Measurements from ENCODE around the gene BCL2L12.

Gene BCL2L12

DNA sequence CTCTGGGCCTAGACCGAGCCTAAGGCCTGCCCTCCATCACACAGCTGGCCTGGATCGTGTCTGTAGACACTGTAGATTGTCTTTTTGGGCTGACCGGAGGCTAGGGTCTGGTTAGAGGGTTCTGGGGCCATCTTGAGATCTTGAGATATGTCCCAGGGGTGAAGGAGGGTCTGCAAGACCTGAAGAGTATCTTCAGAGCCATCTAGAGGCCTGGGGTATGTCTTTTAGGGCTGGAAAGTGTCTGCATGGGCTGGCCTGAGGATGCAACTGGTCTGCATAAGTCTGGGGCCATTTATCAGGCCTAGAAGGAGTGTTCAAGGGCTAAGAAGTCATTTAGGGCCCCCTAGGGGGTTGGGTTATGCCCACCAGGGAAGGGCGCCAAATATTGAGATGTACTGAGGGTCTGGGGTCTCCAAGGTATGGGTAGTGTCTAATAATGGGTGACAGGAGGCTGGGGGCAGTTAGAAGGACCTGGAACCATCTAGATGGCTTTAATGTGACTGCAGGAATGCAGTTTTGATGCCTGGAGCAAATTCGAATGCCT lies 23.2 kb upstream of the BCL2L12 start:
- DNase-seq: no peak

- DNase-seq: no peak
Observed at GRCh38 chr19:49643466-49643865, 22.3 kb upstream of the BCL2L12 start.

DNA sequence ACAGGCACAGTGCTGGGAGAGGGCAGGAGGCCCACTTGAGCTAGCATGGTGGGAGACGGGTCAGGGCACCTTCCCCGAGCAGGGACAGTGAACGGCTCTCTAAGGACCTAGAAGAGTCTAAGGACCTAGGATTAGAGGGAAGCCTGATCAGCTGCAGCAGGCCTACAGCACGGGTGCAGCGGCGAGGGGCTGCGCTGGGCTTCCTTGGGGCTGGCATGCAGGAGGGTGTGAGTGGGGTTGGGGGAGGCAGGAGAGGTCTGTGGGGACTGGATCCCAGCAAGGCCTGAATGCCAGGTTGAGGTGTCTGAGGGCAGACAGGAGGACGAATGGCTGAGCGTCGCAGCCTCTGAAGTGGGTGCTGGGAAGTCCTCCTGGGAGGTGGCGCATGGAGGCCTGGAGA lies 20.1 kb upstream of the BCL2L12 start:
- no peak for DNase-seq

GRCh38 chr19:49645995-49646394 lies 19.7 kb upstream of the BCL2L12 start:
- DNase-seq: no peak

- DNase-seq: no peak
Observed at GRCh38 chr19:49646586-49646985, 19.1 kb upstream of the BCL2L12 start.

DNA sequence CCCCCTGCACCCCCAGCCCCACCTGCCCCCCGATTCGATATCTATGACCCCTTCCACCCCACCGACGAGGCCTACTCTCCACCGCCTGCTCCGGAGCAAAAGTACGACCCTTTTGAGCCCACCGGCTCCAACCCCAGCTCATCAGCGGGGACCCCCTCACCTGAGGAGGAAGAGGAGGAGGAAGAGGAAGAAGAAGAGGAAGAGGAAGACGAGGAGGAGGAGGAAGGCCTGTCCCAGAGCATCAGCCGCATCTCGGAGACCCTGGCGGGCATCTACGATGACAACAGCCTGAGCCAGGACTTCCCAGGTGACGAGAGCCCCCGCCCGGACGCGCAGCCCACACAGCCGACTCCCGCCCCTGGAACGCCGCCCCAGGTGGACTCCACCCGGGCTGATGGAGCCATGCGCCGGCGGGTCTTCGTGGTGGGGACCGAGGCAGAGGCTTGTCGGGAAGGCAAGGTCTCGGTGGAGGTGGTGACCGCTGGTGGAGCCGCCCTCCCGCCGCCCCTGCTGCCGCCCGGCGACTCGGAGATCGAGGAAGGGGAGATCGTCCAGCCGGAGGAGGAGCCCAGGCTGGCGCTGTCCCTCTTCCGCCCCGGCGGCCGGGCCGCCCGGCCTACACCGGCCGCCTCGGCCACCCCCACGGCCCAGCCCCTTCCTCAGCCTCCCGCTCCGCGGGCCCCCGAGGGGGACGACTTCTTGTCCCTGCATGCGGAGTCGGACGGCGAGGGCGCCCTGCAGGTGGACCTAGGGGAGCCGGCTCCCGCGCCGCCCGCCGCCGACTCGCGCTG lies 14.5 kb upstream of the BCL2L12 start:
- no peak for DNase-seq

GRCh38 chr19:49651820-49652550 lies 13.7 kb upstream of the BCL2L12 start:
- DNase-seq: no peak

DNA sequence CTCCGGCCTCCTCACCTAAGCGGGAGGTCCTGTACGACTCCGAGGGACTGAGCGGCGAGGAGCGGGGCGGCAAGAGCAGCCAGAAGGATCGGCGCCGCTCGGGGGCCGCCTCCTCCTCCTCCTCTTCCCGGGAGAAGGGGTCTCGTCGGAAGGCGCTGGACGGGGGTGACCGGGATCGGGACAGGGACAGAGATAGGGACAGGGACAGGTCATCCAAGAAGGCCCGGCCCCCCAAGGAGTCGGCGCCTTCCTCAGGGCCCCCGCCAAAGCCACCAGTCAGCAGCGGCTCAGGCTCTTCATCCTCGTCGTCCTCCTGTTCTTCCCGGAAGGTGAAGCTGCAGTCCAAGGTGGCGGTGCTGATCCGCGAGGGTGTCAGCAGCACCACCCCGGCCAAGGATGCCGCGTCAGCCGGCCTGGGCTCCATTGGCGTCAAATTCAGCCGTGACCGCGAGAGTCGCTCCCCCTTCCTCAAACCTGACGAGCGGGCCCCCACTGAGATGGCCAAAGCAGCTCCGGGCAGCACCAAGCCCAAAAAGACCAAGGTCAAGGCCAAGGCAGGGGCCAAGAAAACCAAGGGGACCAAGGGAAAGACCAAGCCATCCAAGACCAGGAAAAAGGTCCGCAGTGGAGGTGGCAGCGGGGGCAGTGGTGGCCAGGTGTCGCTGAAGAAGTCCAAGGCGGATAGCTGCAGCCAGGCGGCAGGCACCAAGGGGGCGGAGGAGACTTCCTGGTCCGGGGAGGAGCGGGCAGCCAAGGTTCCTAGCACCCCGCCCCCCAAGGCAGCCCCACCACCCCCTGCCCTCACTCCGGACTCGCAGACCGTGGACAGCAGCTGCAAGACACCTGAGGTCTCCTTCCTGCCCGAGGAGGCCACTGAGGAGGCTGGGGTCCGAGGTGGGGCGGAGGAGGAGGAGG lies 12.9 kb upstream of the BCL2L12 start:
- no peak for DNase-seq

- no peak for DNase-seq
Observed at GRCh38 chr19:49653466-49653806, 12.3 kb upstream of the BCL2L12 start.

GRCh38 chr19:49654581-49654980 lies 11.2 kb upstream of the BCL2L12 start:
- no peak for DNase-seq

DNA sequence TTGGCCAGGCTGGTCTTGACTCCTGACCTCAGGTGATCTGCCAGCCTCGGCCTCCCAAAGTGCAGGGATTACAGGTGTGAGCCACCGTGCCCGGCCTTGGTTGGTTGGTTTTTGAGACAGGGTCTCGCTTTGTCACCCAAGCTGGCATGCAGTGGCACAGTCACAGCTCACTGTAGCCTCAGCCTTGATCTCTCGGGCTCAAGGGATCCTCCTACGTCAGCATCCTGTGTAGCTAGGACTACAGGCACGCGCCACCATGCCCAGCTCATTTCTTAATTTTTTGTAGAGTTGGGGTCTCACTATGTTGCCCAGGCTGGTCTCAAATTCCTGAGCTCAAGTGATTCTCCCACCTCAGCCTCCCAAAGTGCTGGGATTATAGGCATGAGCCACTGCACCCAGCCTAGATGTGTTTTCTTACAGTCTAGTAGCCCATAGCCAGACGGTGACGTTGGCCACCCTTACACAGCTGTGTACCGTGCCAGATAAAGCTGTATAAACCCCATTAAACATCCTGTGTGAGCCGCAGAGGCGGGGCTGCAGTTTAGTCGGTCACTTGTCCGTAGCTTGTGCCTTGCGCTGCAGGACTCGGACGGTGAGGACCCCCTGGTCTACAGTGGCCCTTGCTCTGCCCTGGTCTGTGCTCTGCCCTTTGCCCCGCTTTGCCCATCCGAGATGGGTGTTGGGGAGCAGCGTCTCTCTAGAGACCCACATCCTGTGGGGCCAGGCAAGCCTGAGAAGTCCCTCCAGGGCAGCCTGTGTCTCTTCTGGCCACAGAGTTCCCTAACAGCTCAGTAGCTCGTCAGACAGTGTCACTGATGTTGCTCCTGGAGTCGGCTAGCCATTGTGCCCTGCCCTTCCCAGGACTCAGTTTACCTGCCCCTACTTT lies 9.9 kb upstream of the BCL2L12 start:
- no peak for DNase-seq

- DNase-seq: no peak
Observed at GRCh38 chr19:49656456-49657109, 9.2 kb upstream of the BCL2L12 start.

DNA sequence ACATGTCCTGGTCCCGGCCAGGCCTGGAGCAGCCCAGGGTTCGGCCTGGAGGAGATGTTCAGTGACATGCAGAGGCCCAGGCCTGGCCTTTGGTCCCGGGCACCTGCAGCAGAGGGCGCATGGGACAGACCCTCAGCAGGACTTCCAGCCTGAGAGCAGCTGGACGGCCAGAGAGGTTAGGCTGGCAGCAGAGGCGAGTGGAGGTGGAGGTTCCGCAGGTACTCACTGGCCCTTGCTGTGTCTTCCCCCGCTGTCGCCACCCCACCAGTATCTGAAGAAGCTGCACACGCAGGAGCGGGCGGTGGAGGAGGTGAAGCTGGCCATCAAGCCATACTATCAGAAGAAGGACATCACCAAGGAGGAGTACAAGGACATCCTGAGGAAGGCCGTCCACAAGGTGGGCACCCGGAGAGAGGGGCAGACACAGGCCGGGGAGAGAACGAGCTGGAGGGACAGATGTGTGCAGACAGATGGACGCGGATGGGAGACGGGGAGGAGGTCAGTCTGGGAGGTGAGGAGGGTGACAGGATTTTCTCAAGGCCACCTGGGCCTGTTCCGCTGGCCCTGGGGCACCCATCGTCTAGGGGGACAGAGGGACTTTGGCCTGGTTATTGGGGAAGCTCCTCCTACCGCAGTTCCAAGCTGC lies 8.1 kb upstream of the BCL2L12 start:
- no peak for DNase-seq

GRCh38 chr19:49658139-49658517 lies 7.6 kb upstream of the BCL2L12 start:
- no peak for DNase-seq

DNA sequence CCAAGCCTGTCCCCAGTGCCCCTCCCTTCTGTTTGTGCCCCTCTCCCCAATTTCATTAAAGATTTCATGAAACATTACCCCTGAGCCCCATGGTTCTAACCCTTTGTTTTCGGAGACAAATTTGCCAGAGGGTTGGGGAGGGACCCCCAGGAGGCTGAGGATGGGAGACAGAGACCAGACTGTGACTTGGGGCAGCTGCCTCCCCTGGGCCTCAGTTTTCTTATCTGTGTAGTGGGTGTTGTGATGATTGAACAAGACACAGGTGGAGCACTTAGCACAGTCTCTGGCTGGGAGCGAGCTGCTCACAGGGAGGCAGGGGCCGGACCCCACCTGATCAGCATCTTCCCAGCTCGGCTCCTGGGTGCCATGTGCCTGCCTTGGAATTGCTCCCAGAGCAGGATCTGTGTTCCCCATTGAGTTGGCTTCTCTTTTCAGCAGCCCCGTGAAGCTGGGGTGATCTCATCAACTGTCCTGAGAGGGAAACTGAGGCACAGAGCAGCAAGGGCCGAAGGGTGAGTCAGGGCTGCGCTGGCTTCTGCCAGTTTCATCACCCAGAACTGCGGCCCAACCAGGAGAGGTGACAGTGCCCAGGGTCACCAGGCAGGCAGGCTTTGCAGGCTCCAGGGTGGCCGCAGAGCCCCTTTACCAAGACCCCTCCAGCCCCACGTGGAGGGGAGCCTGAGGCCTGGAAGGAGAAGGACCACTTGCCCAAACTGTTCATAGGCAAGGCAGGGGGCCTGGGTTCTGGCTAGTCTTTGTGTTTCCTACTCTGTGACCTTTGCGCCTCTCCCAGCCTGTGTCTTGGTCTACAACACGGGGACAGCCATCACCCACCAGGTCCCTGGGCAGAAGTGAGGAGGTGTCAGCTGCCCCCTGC lies 6.9 kb upstream of the BCL2L12 start:
- no peak for DNase-seq

DNA sequence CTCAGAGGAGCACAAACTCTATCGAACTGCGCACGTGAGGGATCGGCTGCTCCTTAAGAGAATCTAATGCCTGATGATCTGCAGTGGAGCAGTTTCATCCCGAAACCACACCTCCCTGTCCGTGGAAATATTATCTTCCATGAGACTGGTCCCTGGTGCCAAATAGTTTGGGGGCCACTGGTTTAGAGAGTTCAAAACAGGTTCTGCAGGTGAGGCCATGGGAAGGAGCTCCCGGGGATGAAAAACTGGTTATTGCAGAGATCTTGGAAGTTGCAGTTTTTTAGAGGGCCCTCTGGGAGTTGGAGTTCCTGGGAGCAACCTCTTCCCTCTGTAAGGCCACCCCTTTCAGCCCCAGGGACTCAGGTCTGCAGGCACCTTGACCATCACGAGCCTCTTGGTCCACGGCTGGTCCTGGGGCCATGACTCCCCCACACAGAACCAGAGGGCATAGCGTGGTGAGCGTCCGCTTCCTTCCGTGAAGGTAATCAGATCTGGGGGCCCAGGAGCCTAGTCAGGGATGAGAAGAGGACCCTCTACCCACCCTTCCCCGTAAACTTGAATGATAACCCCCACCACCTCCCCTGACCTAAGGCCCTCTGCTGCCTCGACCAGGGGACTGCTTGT lies 5.3 kb upstream of the BCL2L12 start:
- DNase-seq: no peak

GRCh38 chr19:49662011-49662410 lies 3.7 kb upstream of the BCL2L12 start:
- no peak for DNase-seq

DNA sequence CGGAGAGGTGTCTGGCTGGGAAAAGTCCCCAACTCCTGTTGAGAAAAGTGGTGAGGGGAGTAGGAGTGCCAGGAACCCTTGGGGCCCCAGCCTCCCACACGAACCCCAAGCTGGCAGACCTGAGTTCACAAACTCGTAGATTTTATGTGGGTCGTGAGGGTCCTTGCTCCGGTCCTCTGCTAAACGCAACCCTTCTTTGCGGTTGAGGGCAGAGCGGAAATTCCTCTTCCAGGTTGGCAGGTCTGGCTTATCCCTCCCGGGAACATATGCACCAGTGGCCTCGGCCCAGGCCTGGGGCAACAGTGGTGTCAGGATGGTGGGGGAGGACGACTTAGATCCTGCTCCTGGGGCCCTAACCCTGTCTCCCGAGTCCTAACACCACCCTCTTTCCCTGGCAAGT lies 2.5 kb upstream of the BCL2L12 start:
- DNase-seq: no peak

DNA sequence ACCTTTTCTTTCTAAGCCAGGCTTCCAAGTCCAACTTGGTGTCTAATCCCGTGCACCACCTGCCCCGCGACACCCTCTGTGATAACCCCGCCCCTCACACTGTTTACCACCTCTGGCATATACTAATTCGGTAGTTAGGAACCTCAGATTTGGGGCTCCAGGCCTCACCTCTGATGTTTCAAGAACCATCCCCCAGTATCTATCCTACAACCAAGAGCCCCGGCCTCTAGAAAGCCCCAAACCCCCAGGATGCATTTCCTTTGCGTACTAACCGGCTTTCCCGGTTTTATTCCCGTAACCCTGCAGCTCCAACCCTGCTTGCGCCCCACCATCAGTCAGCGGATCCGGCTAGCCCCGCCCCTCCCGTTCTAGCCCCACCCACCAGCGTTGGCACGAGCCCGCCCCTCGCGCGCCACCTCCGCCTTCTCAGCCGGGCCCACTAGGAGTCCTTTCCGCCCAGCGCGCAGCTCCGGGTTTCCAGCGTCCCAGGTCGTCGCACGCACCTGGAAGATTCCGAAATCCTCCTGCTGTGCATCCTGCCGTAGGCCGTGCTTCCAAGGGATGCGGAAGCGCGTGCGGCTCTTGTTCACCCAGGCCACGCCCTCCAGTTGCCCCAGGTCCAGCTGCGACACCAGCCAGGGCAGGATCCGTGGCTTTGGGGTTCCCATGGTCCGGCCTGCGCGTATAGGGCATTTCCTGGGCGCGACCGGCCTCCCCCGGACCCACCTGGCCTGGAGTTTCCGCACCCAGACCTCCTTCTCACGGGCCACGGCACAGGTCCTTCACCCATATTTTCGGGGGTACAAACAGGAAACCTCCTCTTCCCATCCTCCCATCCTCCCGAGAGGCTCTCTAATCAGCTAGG lies 1.3 kb upstream of the BCL2L12 start:
- peak; percentile 79 for DNase-seq
